HUES6 (cell line): ENCODE measurements around the gene MKI67.
"Not testable (repeated sequence)": the region's sequence is repeated elsewhere in the genome, so short reads cannot be mapped to it uniquely, and the experiment has no call there.

Experiments used
- H3K27ac ChIP-seq: 2 replicates; pipeline ENCODE4 v1.7.0; 2013; ENCODE audit warnings: low read depth, mild to moderate bottlenecking, low read length, inconsistent platforms
- H3K27me3 ChIP-seq: 2 replicates; pipeline ENCODE4 v1.6.1; 2013; ENCODE audit warnings: low read length; ENCODE audit not compliant: control insufficient read depth, insufficient read depth
- H3K36me3 ChIP-seq: 2 replicates; pipeline ENCODE4 v1.6.1; 2013; ENCODE audit warnings: low read length; ENCODE audit not compliant: control insufficient read depth, insufficient read depth
- H3K4me1 ChIP-seq: 2 replicates; pipeline ENCODE4 v1.6.1; 2013; ENCODE audit warnings: low read length; ENCODE audit not compliant: control insufficient read depth, insufficient read depth
- H3K4me3 ChIP-seq: 2 replicates; pipeline ENCODE4 v1.5.1; 2013; ENCODE audit warnings: low read depth, low read length
- H3K9ac ChIP-seq: one replicate; pipeline ENCODE4 v1.6.1; 2013; ENCODE audit warnings: mild to moderate bottlenecking, low read length
- H3K9me3 ChIP-seq: 2 replicates; pipeline ENCODE4 v1.6.1; 2013; ENCODE audit warnings: low read depth, low read length; ENCODE audit not compliant: control insufficient read depth, insufficient read depth

MKI67 gene

DNA sequence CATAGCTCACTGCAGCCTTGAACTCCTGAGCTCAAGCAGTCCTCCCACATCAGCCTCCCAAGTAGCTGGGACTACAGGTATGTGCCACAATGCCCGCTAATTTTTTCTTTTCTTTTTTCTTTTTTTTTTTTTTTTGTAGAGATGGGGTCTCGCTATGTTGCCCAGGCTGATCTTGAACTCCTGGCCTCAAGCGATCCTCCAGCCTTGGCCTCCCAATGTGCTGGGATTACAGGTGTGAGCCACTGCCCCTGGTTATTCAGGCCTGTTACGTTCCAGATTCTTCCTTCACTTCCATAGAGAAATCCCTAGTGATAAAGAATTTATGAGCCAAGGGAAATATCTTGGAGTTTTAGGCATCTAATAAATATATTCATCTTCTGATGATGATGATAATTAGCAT, 31.6 kb downstream of the MKI67 start:
- H3K9ac ChIP-seq, H3K27me3 ChIP-seq, H3K4me3 ChIP-seq, H3K4me1 ChIP-seq, H3K9me3 ChIP-seq, H3K27ac ChIP-seq: not testable (repeated sequence)
- peaks cover 30% of the 10 kb centered on the region for H3K36me3 ChIP-seq

- H3K27me3 ChIP-seq: no peaks in the 10 kb centered on the region
- H3K36me3 ChIP-seq: peaks cover 8% of the 10 kb centered on the region
- no peaks in the 10 kb centered on the region for H3K4me1 ChIP-seq
- H3K9me3 ChIP-seq: no peaks in the 10 kb centered on the region
- H3K27ac ChIP-seq: no peak overlapping the region
- no peak overlapping the region for H3K4me3 ChIP-seq
- no peak overlapping the region for H3K9ac ChIP-seq
Observed at GRCh38 chr10:128092454-128092853, 33.8 kb downstream of the MKI67 start.

- Histone ChIP-seq H3K27me3 (no peaks in the 10 kb centered on the region), H3K4me3 (no peak overlapping the region), H3K9ac (no peak overlapping the region), H3K27ac (no peak overlapping the region), H3K9me3 (no peaks in the 10 kb centered on the region), H3K36me3 (peaks cover under 1% of the 10 kb centered on the region; the same call in 1 of the 2 replicates), H3K4me1 (peaks cover 1% of the 10 kb centered on the region)
Observed at GRCh38 chr10:128091636-128092210, 34.5 kb downstream of the MKI67 start.

- Histone ChIP-seq H3K4me3 (no peak overlapping the region), H3K27me3 (no peaks in the 10 kb centered on the region), H3K9ac (no peak overlapping the region), H3K27ac (no peak overlapping the region), H3K9me3 (no peaks in the 10 kb centered on the region), H3K36me3 (no peaks in the 10 kb centered on the region), H3K4me1 (peaks cover 21% of the 10 kb centered on the region)
Observed at GRCh38 chr10:128087884-128088709, 38.1 kb downstream of the MKI67 start.

DNA sequence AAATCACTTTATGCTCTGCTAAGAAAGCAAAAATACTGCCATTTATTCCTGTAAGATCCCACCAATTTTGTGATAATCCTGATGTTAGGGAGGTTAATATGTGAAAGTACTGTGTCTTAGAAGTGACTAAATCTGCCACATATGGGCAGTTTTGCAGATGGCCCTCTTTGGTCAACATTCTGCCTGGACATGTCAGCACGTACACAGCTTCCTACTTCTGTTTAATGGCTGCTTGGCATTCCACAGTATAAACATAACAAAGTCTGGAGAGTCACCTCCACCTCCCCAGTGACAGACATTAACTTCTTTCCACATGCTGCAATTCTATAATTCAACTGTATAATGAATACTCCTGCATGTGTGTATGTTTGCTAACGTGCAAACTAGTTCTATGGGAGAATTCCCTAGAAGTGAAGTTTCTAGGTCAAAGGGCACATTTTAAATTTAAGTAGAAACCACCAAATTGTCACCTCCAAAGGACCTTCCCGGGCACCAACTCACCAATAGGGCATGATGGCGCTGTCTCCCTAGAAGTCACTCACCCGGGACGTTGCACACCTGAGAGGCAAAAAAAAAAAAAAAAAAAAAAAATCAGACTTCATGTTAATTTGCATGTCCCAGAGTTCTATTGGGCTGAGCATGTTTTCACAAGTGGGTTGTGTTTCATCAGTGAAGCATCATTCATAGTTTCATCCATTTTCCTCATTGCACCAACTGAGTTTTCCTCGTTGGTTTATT, 38.9 kb downstream of the MKI67 start:
- no peaks in the 10 kb centered on the region for H3K27me3 ChIP-seq
- H3K27ac ChIP-seq: no peak overlapping the region
- H3K36me3 ChIP-seq: no peaks in the 10 kb centered on the region
- H3K9ac ChIP-seq: no peak overlapping the region
- H3K9me3 ChIP-seq: no peaks in the 10 kb centered on the region
- H3K4me3 ChIP-seq: no peak overlapping the region
- H3K4me1 ChIP-seq: peaks cover 21% of the 10 kb centered on the region

DNA sequence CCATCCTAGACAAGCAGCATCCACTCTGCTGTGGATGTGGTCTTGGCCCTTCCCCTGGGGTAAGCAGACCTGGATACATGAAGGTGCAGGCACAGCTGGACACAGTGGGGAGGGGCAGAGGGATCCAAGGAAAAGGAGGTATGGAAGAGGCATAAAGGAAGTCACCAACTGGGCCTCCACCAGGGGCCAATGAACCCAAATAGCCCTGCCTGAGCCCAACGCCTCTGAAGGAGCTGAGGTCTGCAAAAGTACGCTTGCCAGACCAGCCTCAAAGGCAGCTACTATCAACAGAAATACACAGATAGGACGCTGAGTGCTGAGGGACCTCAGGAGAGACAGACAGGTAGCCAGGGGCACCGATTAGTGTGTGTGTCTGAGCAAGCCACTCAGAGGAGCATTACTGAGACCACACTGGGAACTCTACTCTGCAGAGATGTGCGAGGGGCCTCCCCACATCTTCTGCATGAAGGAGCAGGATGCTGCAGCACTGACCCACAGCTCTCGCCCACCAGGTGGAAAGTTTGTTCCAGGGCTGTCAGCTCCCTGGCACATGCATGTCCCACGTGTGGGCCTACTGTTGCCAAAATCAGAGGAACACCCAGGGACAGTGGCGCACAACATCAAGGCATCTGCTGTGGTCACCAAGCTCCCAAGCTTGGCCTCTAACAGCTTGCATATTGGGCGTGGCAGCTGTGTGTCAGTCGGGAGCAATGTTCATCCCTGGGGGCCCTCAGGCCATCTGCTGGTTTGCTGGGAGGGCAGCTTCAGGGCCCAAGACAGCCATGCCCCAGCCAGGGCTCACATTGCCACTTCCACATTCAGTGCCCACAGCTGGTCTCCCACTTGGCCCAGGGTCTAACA, 40.0 kb downstream of the MKI67 start:
- no peak overlapping the region for H3K4me3 ChIP-seq
- H3K4me1 ChIP-seq: peaks cover 21% of the 10 kb centered on the region
- no peaks in the 10 kb centered on the region for H3K36me3 ChIP-seq
- no peak overlapping the region for H3K9ac ChIP-seq
- H3K9me3 ChIP-seq: no peaks in the 10 kb centered on the region
- no peak overlapping the region for H3K27ac ChIP-seq
- no peaks in the 10 kb centered on the region for H3K27me3 ChIP-seq

DNA sequence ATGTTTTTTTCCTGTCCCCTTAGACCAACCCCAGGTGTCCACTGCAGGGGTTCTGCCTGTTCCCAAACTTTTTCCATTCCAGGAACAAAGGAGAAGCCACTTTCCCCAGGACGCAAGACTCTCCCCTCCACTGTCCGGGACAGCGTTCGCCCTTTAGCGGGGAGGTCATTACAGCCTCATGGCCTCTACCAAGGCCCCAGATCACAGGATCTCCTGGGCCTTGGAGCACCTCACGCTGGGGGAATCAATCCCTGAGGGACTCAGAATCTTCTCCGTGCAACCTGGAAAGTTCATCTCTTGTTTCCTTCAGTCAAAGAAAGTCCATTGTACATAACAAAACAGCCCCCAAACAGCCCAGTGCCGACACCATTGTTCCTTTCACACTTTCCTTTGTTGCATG, 41.2 kb downstream of the MKI67 start:
- no peak overlapping the region for H3K9ac ChIP-seq
- peaks cover 21% of the 10 kb centered on the region for H3K4me1 ChIP-seq
- H3K9me3 ChIP-seq: no peaks in the 10 kb centered on the region
- no peaks in the 10 kb centered on the region for H3K27me3 ChIP-seq
- H3K4me3 ChIP-seq: no peak overlapping the region
- H3K27ac ChIP-seq: no peak overlapping the region
- no peaks in the 10 kb centered on the region for H3K36me3 ChIP-seq

- H3K27me3 ChIP-seq: no peaks in the 10 kb centered on the region
- H3K9ac ChIP-seq: no peak overlapping the region
- no peak overlapping the region for H3K27ac ChIP-seq
- no peaks in the 10 kb centered on the region for H3K9me3 ChIP-seq
- H3K4me3 ChIP-seq: no peak overlapping the region
- no peaks in the 10 kb centered on the region for H3K36me3 ChIP-seq
- H3K4me1 ChIP-seq: peaks cover 21% of the 10 kb centered on the region
Observed at GRCh38 chr10:128084364-128084763, 41.9 kb downstream of the MKI67 start.

DNA sequence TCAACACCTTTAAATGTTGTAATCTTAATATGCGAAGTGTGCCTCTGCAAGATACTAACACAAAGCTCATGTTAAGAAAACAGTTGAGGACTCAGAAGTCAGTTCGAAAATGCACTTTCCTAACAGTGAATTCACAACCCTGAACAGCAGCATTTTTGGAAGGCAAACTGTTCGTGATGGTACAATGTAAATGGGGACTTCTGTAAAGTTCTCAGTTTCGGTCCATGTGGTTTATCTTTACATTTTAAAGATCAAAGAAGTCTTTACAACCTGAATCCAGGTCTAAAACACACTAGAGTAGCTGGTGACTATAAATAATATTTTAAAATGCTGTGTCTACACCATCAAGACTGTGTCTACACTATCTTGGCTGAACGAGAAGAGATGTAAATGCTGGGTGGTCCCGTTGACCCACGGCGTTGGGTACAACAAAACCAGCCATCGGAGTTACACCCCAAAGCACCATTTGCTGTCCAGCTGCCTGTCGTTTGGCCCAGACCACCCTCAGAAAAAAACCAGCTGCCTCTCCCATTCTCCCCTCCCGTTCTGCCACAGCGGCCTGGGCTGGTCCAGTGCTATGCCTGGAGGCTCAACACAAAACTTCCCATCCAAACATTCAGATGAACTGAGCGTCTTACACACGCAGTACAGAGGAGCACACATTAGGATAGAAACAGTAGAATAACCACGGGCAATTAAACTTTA, 42.9 kb downstream of the MKI67 start:
- H3K9ac ChIP-seq: no peak overlapping the region
- no peaks in the 10 kb centered on the region for H3K36me3 ChIP-seq
- no peaks in the 10 kb centered on the region for H3K9me3 ChIP-seq

GRCh38 chr10:128081720-128082119, 44.5 kb downstream of the MKI67 start:
- peaks cover 19% of the 10 kb centered on the region for H3K4me1 ChIP-seq
- no peak overlapping the region for H3K27ac ChIP-seq
- no peaks in the 10 kb centered on the region for H3K36me3 ChIP-seq
- H3K9ac ChIP-seq: no peak overlapping the region
- H3K27me3 ChIP-seq: no peaks in the 10 kb centered on the region
- no peaks in the 10 kb centered on the region for H3K9me3 ChIP-seq
- H3K4me3 ChIP-seq: no peak overlapping the region

More for the DNA sequence above, 42.9 kb downstream of the MKI67 start:
- no peak overlapping the region for H3K27ac ChIP-seq
- H3K4me3 ChIP-seq: no peak overlapping the region
- H3K27me3 ChIP-seq: no peaks in the 10 kb centered on the region
- H3K4me1 ChIP-seq: peaks cover 21% of the 10 kb centered on the region
